ENCODE measurements around the gene ANXA3. TPM values are rescaled to one million over a fixed set of nuclear protein-coding genes. Genes with fewer than 3 reads are reported as not detected.

Gene ANXA3
- total RNA-seq, 1 experiment from 2014 or later: 12.0 TPM

DNA sequence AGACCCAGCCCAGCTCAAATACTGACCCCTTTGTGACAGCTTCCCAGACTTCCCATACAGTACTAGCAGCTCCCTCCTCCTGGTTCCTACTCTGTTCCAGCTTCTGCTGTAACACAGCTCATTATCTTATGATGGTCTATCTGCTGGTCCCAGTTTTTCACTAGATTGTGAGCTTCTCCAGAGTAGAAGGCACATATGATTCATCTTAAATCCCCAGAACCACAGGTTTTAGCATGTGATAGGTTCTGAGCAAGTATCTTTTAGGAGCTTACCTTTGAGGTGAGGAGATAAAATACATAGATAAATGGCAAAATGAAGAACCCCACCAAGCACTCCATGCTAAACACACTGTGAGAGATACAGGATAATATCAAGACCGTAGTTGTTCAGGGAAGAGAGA lies 27.6 kb upstream of the ANXA3 start:
- DNase-seq (ENCODE audit: low spot score): no peak
- TF ChIP-seq, protein P1, sequence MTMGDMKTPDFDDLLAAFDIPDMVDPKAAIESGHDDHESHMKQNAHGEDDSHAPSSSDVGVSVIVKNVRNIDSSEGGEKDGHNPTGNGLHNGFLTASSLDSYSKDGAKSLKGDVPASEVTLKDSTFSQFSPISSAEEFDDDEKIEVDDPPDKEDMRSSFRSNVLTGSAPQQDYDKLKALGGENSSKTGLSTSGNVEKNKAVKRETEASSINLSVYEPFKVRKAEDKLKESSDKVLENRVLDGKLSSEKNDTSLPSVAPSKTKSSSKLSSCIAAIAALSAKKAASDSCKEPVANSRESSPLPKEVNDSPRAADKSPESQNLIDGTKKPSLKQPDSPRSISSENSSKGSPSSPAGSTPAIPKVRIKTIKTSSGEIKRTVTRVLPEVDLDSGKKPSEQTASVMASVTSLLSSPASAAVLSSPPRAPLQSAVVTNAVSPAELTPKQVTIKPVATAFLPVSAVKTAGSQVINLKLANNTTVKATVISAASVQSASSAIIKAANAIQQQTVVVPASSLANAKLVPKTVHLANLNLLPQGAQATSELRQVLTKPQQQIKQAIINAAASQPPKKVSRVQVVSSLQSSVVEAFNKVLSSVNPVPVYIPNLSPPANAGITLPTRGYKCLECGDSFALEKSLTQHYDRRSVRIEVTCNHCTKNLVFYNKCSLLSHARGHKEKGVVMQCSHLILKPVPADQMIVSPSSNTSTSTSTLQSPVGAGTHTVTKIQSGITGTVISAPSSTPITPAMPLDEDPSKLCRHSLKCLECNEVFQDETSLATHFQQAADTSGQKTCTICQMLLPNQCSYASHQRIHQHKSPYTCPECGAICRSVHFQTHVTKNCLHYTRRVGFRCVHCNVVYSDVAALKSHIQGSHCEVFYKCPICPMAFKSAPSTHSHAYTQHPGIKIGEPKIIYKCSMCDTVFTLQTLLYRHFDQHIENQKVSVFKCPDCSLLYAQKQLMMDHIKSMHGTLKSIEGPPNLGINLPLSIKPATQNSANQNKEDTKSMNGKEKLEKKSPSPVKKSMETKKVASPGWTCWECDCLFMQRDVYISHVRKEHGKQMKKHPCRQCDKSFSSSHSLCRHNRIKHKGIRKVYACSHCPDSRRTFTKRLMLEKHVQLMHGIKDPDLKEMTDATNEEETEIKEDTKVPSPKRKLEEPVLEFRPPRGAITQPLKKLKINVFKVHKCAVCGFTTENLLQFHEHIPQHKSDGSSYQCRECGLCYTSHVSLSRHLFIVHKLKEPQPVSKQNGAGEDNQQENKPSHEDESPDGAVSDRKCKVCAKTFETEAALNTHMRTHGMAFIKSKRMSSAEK (CRISPR knock-in tag; IDR thresholded peaks at IDR 0.05; ENCODE audit: borderline replicate concordance): no peak
- TF ChIP-seq CREB1 (CRISPR knock-in tag; IDR thresholded peaks at IDR 0.05) (no peak), ELF4 (CRISPR knock-in tag; IDR thresholded peaks at IDR 0.05; ENCODE audit: low read depth) (no peak), PRRX2 (CRISPR knock-in tag; IDR thresholded peaks at IDR 0.05) (no peak)
- TF ChIP-seq, protein P2, sequence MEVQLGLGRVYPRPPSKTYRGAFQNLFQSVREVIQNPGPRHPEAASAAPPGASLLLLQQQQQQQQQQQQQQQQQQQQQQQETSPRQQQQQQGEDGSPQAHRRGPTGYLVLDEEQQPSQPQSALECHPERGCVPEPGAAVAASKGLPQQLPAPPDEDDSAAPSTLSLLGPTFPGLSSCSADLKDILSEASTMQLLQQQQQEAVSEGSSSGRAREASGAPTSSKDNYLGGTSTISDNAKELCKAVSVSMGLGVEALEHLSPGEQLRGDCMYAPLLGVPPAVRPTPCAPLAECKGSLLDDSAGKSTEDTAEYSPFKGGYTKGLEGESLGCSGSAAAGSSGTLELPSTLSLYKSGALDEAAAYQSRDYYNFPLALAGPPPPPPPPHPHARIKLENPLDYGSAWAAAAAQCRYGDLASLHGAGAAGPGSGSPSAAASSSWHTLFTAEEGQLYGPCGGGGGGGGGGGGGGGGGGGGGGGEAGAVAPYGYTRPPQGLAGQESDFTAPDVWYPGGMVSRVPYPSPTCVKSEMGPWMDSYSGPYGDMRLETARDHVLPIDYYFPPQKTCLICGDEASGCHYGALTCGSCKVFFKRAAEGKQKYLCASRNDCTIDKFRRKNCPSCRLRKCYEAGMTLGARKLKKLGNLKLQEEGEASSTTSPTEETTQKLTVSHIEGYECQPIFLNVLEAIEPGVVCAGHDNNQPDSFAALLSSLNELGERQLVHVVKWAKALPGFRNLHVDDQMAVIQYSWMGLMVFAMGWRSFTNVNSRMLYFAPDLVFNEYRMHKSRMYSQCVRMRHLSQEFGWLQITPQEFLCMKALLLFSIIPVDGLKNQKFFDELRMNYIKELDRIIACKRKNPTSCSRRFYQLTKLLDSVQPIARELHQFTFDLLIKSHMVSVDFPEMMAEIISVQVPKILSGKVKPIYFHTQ (CRISPR knock-in tag; IDR thresholded peaks at IDR 0.05): no peak
- Mint-ChIP-seq H3K36me3 (peaks cover 23% of the 10 kb centered on the region), H3K27me3 (ENCODE audit: low read depth) (no peaks in the 10 kb centered on the region), H3K4me3 (no peak overlapping the region), H3K27ac (no peak overlapping the region; the same call in 1 of the 2 replicates), H3K4me1 (no peaks in the 10 kb centered on the region), H3K9me3 (no peaks in the 10 kb centered on the region)
- ATAC-seq: no peak
- ChIA-PET POLR2A (no interaction called here), CTCF (no interaction called here)

GRCh38 chr4:78525559-78525958 lies 26.0 kb upstream of the ANXA3 start:
- DNase-seq (ENCODE audit: low spot score) (no peak), ATAC-seq (no peak)
- ChIA-PET POLR2A (interaction anchor here (1.1 kb wide), 1 partner anchor 98 kb away, joined by 3 read pairs; no protein-coding TSS in a partner anchor), CTCF (no interaction called here)
- H3K27ac Mint-ChIP-seq: no peak overlapping the region
- no peaks in the 10 kb centered on the region for H3K4me1 Mint-ChIP-seq
- H3K27me3 Mint-ChIP-seq (ENCODE audit: low read depth): no peaks in the 10 kb centered on the region
- TF ChIP-seq CDX4 (CRISPR knock-in tag; IDR thresholded peaks at IDR 0.05; ENCODE audit: borderline replicate concordance) (no peak), ZBTB21 (CRISPR knock-in tag; IDR thresholded peaks at IDR 0.05; ENCODE audit: borderline replicate concordance) (no peak), ZNF219 (CRISPR knock-in tag; IDR thresholded peaks at IDR 0.05; ENCODE audit: borderline replicate concordance) (no peak), HMGA2 (CRISPR knock-in tag; IDR thresholded peaks at IDR 0.05) (no peak), SOX15 (CRISPR knock-in tag; IDR thresholded peaks at IDR 0.05) (no peak)
- TF ChIP-seq, protein P3, sequence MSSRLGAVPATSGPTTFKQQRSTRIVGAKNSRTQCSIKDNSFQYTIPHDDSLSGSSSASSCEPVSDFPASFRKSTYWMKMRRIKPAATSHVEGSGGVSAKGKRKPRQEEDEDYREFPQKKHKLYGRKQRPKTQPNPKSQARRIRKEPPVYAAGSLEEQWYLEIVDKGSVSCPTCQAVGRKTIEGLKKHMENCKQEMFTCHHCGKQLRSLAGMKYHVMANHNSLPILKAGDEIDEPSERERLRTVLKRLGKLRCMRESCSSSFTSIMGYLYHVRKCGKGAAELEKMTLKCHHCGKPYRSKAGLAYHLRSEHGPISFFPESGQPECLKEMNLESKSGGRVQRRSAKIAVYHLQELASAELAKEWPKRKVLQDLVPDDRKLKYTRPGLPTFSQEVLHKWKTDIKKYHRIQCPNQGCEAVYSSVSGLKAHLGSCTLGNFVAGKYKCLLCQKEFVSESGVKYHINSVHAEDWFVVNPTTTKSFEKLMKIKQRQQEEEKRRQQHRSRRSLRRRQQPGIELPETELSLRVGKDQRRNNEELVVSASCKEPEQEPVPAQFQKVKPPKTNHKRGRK (CRISPR knock-in tag; IDR thresholded peaks at IDR 0.05; ENCODE audit: borderline replicate concordance): no peak
- no peak overlapping the region for H3K4me3 Mint-ChIP-seq
- peaks cover 23% of the 10 kb centered on the region for H3K36me3 Mint-ChIP-seq
- 0 out of 2 replicates have a peak, but pooled peaks cover 4% of the 10 kb centered on the region for H3K9me3 Mint-ChIP-seq

- TF ChIP-seq ZNF219 (CRISPR knock-in tag; IDR thresholded peaks at IDR 0.05; ENCODE audit: borderline replicate concordance) (no peak), OVOL2 (CRISPR knock-in tag; IDR thresholded peaks at IDR 0.05; ENCODE audit: borderline replicate concordance) (no peak)
- TF ChIP-seq, protein P4, sequence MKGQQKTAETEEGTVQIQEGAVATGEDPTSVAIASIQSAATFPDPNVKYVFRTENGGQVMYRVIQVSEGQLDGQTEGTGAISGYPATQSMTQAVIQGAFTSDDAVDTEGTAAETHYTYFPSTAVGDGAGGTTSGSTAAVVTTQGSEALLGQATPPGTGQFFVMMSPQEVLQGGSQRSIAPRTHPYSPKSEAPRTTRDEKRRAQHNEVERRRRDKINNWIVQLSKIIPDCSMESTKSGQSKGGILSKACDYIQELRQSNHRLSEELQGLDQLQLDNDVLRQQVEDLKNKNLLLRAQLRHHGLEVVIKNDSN (CRISPR knock-in tag; IDR thresholded peaks at IDR 0.05): no peak
- TF ChIP-seq, protein P5, sequence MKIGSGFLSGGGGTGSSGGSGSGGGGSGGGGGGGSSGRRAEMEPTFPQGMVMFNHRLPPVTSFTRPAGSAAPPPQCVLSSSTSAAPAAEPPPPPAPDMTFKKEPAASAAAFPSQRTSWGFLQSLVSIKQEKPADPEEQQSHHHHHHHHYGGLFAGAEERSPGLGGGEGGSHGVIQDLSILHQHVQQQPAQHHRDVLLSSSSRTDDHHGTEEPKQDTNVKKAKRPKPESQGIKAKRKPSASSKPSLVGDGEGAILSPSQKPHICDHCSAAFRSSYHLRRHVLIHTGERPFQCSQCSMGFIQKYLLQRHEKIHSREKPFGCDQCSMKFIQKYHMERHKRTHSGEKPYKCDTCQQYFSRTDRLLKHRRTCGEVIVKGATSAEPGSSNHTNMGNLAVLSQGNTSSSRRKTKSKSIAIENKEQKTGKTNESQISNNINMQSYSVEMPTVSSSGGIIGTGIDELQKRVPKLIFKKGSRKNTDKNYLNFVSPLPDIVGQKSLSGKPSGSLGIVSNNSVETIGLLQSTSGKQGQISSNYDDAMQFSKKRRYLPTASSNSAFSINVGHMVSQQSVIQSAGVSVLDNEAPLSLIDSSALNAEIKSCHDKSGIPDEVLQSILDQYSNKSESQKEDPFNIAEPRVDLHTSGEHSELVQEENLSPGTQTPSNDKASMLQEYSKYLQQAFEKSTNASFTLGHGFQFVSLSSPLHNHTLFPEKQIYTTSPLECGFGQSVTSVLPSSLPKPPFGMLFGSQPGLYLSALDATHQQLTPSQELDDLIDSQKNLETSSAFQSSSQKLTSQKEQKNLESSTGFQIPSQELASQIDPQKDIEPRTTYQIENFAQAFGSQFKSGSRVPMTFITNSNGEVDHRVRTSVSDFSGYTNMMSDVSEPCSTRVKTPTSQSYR (CRISPR knock-in tag; IDR thresholded peaks at IDR 0.05): no peak
Measured at GRCh38 chr4:78527103-78527502, 24.5 kb upstream of the ANXA3 start.

More at GRCh38 chr4:78527103-78527502, 24.5 kb upstream of the ANXA3 start:
- Mint-ChIP-seq H3K4me3 (no peak overlapping the region), H3K27ac (no peak overlapping the region), H3K4me1 (no peaks in the 10 kb centered on the region), H3K9me3 (0 out of 2 replicates have a peak, but pooled peaks cover 4% of the 10 kb centered on the region), H3K27me3 (ENCODE audit: low read depth) (no peaks in the 10 kb centered on the region), H3K36me3 (peaks cover 18% of the 10 kb centered on the region)
- ATAC-seq: no peak
- no peak for DNase-seq (ENCODE audit: low spot score)
- POLR2A ChIA-PET: no interaction called here
- CTCF ChIA-PET: no interaction called here
